Measurements from ENCODE around the gene PSMD5.

DNA sequence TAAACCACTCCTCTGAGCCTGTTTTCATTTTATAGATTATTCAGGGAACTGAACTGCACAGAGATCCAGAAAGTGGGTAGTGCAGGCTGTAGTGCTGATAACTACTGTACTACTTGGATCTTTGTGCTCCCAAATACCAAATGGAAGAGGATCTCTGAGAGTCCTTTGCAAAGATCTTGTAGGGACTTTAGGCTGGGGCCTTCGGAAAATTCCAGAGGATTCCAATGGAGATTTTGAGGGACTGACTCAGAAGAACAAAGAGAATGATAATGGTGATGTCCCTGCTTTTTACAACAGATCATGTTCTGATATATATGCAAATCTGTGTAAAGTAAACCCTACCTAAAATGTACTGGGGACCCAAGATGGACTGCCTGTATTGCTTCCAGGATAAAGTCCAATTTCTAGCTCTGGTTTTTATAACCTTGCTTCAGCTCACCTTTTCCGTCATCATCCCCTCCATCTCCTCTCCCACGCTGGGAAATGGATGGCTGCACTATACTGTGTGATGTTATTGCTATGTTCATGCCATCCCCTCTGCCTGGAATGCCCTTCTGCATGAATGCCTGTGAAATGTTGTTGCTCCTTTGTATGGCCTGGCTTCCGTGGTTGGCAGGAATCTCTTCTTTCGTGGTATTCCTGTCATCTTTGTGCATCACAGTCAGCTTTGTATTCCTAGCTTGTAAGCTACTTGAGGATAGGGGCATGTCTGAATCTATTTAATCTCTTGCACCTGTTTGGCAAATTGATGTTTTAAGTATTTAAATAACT lies 9.7 kb upstream of the PSMD5 start:
- no peak for TF ChIP-seq EZH2 (IDR thresholded peaks at IDR 0.05; ENCODE audit: borderline replicate concordance, low read depth, low read length, severe bottlenecking)
- TF ChIP-seq, protein P1, sequence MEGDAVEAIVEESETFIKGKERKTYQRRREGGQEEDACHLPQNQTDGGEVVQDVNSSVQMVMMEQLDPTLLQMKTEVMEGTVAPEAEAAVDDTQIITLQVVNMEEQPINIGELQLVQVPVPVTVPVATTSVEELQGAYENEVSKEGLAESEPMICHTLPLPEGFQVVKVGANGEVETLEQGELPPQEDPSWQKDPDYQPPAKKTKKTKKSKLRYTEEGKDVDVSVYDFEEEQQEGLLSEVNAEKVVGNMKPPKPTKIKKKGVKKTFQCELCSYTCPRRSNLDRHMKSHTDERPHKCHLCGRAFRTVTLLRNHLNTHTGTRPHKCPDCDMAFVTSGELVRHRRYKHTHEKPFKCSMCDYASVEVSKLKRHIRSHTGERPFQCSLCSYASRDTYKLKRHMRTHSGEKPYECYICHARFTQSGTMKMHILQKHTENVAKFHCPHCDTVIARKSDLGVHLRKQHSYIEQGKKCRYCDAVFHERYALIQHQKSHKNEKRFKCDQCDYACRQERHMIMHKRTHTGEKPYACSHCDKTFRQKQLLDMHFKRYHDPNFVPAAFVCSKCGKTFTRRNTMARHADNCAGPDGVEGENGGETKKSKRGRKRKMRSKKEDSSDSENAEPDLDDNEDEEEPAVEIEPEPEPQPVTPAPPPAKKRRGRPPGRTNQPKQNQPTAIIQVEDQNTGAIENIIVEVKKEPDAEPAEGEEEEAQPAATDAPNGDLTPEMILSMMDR (IDR thresholded peaks at IDR 0.05; ENCODE audit: borderline replicate concordance, extremely low read depth, low read length, poor library complexity, severe bottlenecking) = no peak
